OCI-LY7 (cell line): Measurements from ENCODE around the gene SLX4IP.

Source experiments
- EZH2phosphoT487 ChIP-seq: fragments of 200-600 bp; sonication (generic); IDR thresholded peaks from 2 replicates; pipeline ENCODE4 v1.6.1; 2018; ENCODE audit warnings: low read depth, borderline replicate concordance, mild to moderate bottlenecking, mixed run types, antibody characterized with exemption, low read length, moderate library complexity, mixed read lengths
- TF ChIP-seq, protein P1 (sequence below): fragments of 200-600 bp; sonication (generic); conservative IDR thresholded peaks from 2 replicates; pipeline ENCODE4 v1.5.1; 2014; ENCODE audit warnings: mild to moderate bottlenecking, antibody characterized with exemption, low read length, moderate library complexity, mixed read lengths

DNA sequence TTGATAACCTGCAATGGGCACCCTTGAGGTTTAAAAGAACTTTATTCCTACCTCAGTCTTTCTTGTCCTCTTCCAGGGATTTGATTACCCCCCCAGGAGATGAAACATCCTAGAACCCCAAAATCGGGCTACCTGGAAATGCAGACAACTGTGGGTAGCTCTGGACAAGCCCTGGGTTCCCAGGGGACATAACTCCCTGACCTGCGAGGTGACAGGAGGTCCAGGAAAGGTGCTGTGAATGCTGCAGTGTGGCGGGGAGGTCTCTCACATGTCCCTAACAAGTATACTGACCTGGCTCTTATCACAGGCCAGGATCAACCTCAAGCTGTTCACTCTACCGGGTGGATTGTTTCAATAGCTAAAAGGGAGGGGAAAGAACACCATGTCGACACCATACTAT is 227.0 kb downstream of the SLX4IP start:
- TF ChIP-seq, protein P1, sequence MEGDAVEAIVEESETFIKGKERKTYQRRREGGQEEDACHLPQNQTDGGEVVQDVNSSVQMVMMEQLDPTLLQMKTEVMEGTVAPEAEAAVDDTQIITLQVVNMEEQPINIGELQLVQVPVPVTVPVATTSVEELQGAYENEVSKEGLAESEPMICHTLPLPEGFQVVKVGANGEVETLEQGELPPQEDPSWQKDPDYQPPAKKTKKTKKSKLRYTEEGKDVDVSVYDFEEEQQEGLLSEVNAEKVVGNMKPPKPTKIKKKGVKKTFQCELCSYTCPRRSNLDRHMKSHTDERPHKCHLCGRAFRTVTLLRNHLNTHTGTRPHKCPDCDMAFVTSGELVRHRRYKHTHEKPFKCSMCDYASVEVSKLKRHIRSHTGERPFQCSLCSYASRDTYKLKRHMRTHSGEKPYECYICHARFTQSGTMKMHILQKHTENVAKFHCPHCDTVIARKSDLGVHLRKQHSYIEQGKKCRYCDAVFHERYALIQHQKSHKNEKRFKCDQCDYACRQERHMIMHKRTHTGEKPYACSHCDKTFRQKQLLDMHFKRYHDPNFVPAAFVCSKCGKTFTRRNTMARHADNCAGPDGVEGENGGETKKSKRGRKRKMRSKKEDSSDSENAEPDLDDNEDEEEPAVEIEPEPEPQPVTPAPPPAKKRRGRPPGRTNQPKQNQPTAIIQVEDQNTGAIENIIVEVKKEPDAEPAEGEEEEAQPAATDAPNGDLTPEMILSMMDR, result no peak
- no peak for TF ChIP-seq EZH2phosphoT487
